HEK293 (cell line): Measurements from ENCODE around the gene STUB1.

Experiments
- BCL11A ChIP-seq: fragments of 450-650 bp; formaldehyde crosslinking; IDR thresholded peaks from 2 replicates; pipeline ENCODE4 v1.5.1; 2016; ENCODE audit warnings: low read depth, missing biosample characterization, missing genetic modification characterization
- GLIS1 ChIP-seq: fragments of 450-650 bp; formaldehyde crosslinking; IDR thresholded peaks from 2 replicates; pipeline ENCODE4 v1.5.1; 2016; ENCODE audit warnings: missing biosample characterization, missing genetic modification characterization
- MZF1 ChIP-seq: fragments of 450-650 bp; formaldehyde crosslinking; IDR thresholded peaks from 2 replicates; pipeline ENCODE4 v1.5.1; 2017; ENCODE audit warnings: missing biosample characterization, missing genetic modification characterization, borderline replicate concordance
- OVOL3 ChIP-seq: fragments of 450-650 bp; formaldehyde crosslinking; IDR thresholded peaks from 2 replicates; pipeline ENCODE4 v1.5.1; 2016; ENCODE audit warnings: missing biosample characterization, missing genetic modification characterization
- PRDM1 ChIP-seq: fragments of 450-650 bp; formaldehyde crosslinking; IDR thresholded peaks from 2 replicates; pipeline ENCODE4; 2016; ENCODE audit warnings: missing biosample characterization, missing genetic modification characterization
- REPIN1 ChIP-seq: fragments of 450-650 bp; formaldehyde crosslinking; IDR thresholded peaks from 2 replicates; pipeline ENCODE4 v1.5.1; 2017; ENCODE audit warnings: missing biosample characterization, missing genetic modification characterization, low read depth
- ZBTB20 ChIP-seq: fragments of 450-650 bp; formaldehyde crosslinking; IDR thresholded peaks from 2 replicates; pipeline ENCODE4 v1.5.1; 2016; ENCODE audit warnings: missing biosample characterization, missing genetic modification characterization
- ZFP37 ChIP-seq: fragments of 450-650 bp; formaldehyde crosslinking; IDR thresholded peaks from 2 replicates; pipeline ENCODE4 v1.5.1; 2016; ENCODE audit warnings: missing biosample characterization, missing genetic modification characterization
- ZNF211 ChIP-seq: fragments of 450-650 bp; formaldehyde crosslinking; IDR thresholded peaks from 2 replicates; pipeline ENCODE4 v1.5.1; 2016; ENCODE audit warnings: low read depth, missing biosample characterization, missing genetic modification characterization
- ZNF24 ChIP-seq: fragments of 450-650 bp; formaldehyde crosslinking; IDR thresholded peaks from 2 replicates; pipeline ENCODE4 v1.5.1; 2016; ENCODE audit warnings: missing biosample characterization, missing genetic modification characterization
- ZNF26 ChIP-seq: fragments of 450-650 bp; formaldehyde crosslinking; IDR thresholded peaks from 2 replicates; pipeline ENCODE4 v1.5.1; 2016; ENCODE audit warnings: missing biosample characterization, missing genetic modification characterization
- ZNF324 ChIP-seq: fragments of 450-650 bp; formaldehyde crosslinking; IDR thresholded peaks from 2 replicates; pipeline ENCODE4 v1.5.1; 2016; ENCODE audit warnings: missing biosample characterization, missing genetic modification characterization
- ZNF362 ChIP-seq: fragments of 450-650 bp; formaldehyde crosslinking; IDR thresholded peaks from 2 replicates; pipeline ENCODE4 v1.5.1; 2016; ENCODE audit warnings: missing biosample characterization, missing genetic modification characterization
- ZNF514 ChIP-seq: fragments of 450-650 bp; formaldehyde crosslinking; IDR thresholded peaks from 2 replicates; pipeline ENCODE4 v1.5.1; 2016; ENCODE audit warnings: missing biosample characterization, missing genetic modification characterization
- ZNF548 ChIP-seq: fragments of 450-650 bp; formaldehyde crosslinking; IDR thresholded peaks from 2 replicates; pipeline ENCODE4 v1.5.1; 2016; ENCODE audit warnings: missing biosample characterization, missing genetic modification characterization
- ZNF558 ChIP-seq: fragments of 450-650 bp; formaldehyde crosslinking; IDR thresholded peaks from 2 replicates; pipeline ENCODE4 v1.5.1; 2016; ENCODE audit warnings: missing biosample characterization, missing genetic modification characterization
- ZNF561 ChIP-seq: fragments of 450-650 bp; IDR thresholded peaks from 2 replicates; pipeline ENCODE4 v1.5.1; 2018; ENCODE audit warnings: missing biosample characterization, missing genetic modification characterization, borderline replicate concordance
- ZNF623 ChIP-seq: fragments of 450-650 bp; formaldehyde crosslinking; IDR thresholded peaks from 2 replicates; pipeline ENCODE4 v1.5.1; 2016; ENCODE audit warnings: missing biosample characterization, missing genetic modification characterization
- ZNF645 ChIP-seq: fragments of 450-650 bp; formaldehyde crosslinking; IDR thresholded peaks from 2 replicates; pipeline ENCODE4; 2016; ENCODE audit warnings: missing biosample characterization, missing genetic modification characterization
- ZNF701 ChIP-seq: fragments of 450-650 bp; formaldehyde crosslinking; IDR thresholded peaks from 2 replicates; pipeline ENCODE4 v1.5.1; 2016; ENCODE audit warnings: missing biosample characterization, missing genetic modification characterization
- ZNF768 ChIP-seq: fragments of 450-650 bp; formaldehyde crosslinking; IDR thresholded peaks from 2 replicates; pipeline ENCODE4 v1.5.1; 2018; ENCODE audit warnings: missing biosample characterization, mild to moderate bottlenecking, missing genetic modification characterization
- ZNF792 ChIP-seq: fragments of 450-650 bp; formaldehyde crosslinking; IDR thresholded peaks from 2 replicates; pipeline ENCODE4 v1.5.1; 2016; ENCODE audit warnings: missing biosample characterization, missing genetic modification characterization
- ZSCAN16 ChIP-seq: fragments of 450-650 bp; formaldehyde crosslinking; IDR thresholded peaks from 2 replicates; pipeline ENCODE4 v1.5.1; 2016; ENCODE audit warnings: missing biosample characterization, missing genetic modification characterization
- ZSCAN18 ChIP-seq: fragments of 450-650 bp; formaldehyde crosslinking; IDR thresholded peaks from 2 replicates; pipeline ENCODE4 v1.5.1; 2016; ENCODE audit warnings: missing biosample characterization, missing genetic modification characterization
- ZSCAN30 ChIP-seq: fragments of 450-650 bp; IDR thresholded peaks from 2 replicates; pipeline ENCODE4 v1.5.1; 2018; ENCODE audit warnings: missing biosample characterization, mild to moderate bottlenecking, missing genetic modification characterization, moderate library complexity
- TF ChIP-seq, protein P1 (sequence below): IDR thresholded peaks from 2 replicates; pipeline ENCODE4 v1.6.1; 2011; ENCODE audit warnings: mild to moderate bottlenecking, low read depth, low read length, borderline replicate concordance
- TF ChIP-seq, protein P2 (sequence below): fragments of 450-650 bp; formaldehyde crosslinking; IDR thresholded peaks from 2 replicates; pipeline ENCODE4 v1.5.1; 2016; ENCODE audit warnings: missing biosample characterization, missing genetic modification characterization
- TF ChIP-seq, protein P3 (sequence below): fragments of 450-650 bp; formaldehyde crosslinking; IDR thresholded peaks from 2 replicates; pipeline ENCODE4 v1.5.0; 2017; ENCODE audit warnings: missing biosample characterization, missing genetic modification characterization, borderline replicate concordance
- TF ChIP-seq, protein P4 (sequence below): fragments of 450-650 bp; formaldehyde crosslinking; IDR thresholded peaks from 2 replicates; pipeline ENCODE4 v1.5.1; 2016; ENCODE audit warnings: missing biosample characterization, missing genetic modification characterization, borderline replicate concordance

Gene STUB1

DNA sequence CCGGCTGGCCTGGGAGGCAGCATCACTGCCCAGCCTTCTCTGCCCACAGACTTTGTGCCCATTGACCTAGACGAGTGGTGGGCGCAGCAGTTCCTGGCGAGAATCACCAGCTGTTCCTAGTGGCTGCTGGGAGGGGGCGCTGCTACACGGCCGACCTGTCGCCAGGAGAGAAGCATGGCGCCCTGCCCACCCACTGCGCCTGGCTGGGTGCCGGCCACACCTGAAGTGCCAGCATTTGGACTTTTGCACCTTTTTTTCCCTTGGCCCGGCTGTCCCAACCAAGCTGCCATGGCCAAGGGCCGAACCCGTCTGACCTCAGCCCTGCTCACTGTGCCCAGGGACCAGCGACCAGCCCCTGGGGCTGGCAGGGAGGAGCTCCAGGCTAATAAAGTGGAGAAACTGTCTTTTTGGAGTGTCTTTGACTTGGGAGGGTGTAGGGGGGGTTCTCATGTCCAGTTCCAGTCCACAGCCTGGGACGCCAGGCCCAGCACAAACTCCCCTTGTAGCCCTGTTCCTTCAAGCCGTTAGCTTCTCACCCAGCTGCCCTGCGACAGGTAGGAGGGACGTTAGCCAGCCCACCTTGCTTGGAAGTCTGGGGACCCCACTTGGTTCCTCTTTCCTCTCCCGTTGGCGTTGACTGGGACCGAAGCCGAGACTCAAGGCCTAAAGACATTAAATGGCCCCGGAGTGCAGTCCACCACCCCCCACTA lies 32.0 kb upstream of the STUB1 start (continued):
- TF ChIP-seq BCL11A (tag by site-specific recombination) (peak; percentile 36; the same call in 1 of the 2 replicates), ZNF561 (tag by site-specific recombination) (no peak), ZNF24 (tag by site-specific recombination) (no peak), ZFP37 (tag by site-specific recombination) (no peak), ZNF645 (tag by site-specific recombination) (no peak), ZNF514 (tag by site-specific recombination) (no peak), REPIN1 (tag by site-specific recombination) (no peak), ZSCAN18 (tag by site-specific recombination) (no peak), PRDM1 (tag by site-specific recombination) (no peak), ZNF211 (tag by site-specific recombination) (no peak), ZBTB20 (no peak), ZNF558 (tag by site-specific recombination) (no peak), ZNF701 (no peak), ZNF26 (tag by site-specific recombination) (no peak), ZSCAN16 (tag by site-specific recombination) (no peak), ZSCAN30 (tag by site-specific recombination) (0 out of 2 replicates have a peak, but pooled peaks have one; percentile 47), ZNF768 (tag by site-specific recombination) (no peak), ZNF623 (tag by site-specific recombination) (no peak), ZNF548 (tag by site-specific recombination) (no peak), OVOL3 (no peak), ZNF324 (tag by site-specific recombination) (no peak; the same call in 1 of the 2 replicates), ZNF362 (tag by site-specific recombination) (no peak), GLIS1 (tag by site-specific recombination) (peak; percentile 74), ZNF792 (tag by site-specific recombination) (no peak), MZF1 (tag by site-specific recombination) (no peak)
- TF ChIP-seq, protein P1, sequence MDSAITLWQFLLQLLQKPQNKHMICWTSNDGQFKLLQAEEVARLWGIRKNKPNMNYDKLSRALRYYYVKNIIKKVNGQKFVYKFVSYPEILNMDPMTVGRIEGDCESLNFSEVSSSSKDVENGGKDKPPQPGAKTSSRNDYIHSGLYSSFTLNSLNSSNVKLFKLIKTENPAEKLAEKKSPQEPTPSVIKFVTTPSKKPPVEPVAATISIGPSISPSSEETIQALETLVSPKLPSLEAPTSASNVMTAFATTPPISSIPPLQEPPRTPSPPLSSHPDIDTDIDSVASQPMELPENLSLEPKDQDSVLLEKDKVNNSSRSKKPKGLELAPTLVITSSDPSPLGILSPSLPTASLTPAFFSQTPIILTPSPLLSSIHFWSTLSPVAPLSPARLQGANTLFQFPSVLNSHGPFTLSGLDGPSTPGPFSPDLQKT: no peak
- TF ChIP-seq, protein P2, sequence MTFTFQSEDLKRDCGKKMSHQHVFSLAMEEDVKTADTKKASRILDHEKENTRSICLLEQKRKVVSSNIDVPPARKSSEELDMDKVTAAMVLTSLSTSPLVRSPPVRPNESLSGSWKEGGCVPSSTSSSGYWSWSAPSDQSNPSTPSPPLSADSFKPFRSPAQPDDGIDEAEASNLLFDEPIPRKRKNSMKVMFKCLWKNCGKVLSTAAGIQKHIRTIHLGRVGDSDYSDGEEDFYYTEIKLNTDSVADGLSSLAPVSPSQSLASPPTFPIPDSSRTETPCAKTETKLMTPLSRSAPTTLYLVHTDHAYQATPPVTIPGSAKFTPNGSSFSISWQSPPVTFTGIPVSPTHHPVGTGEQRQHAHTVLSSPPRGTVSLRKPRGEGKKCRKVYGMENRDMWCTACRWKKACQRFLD (tag by site-specific recombination): no peak
- TF ChIP-seq, protein P3, sequence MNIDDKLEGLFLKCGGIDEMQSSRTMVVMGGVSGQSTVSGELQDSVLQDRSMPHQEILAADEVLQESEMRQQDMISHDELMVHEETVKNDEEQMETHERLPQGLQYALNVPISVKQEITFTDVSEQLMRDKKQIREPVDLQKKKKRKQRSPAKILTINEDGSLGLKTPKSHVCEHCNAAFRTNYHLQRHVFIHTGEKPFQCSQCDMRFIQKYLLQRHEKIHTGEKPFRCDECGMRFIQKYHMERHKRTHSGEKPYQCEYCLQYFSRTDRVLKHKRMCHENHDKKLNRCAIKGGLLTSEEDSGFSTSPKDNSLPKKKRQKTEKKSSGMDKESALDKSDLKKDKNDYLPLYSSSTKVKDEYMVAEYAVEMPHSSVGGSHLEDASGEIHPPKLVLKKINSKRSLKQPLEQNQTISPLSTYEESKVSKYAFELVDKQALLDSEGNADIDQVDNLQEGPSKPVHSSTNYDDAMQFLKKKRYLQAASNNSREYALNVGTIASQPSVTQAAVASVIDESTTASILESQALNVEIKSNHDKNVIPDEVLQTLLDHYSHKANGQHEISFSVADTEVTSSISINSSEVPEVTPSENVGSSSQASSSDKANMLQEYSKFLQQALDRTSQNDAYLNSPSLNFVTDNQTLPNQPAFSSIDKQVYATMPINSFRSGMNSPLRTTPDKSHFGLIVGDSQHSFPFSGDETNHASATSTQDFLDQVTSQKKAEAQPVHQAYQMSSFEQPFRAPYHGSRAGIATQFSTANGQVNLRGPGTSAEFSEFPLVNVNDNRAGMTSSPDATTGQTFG: no peak
- TF ChIP-seq, protein P4, sequence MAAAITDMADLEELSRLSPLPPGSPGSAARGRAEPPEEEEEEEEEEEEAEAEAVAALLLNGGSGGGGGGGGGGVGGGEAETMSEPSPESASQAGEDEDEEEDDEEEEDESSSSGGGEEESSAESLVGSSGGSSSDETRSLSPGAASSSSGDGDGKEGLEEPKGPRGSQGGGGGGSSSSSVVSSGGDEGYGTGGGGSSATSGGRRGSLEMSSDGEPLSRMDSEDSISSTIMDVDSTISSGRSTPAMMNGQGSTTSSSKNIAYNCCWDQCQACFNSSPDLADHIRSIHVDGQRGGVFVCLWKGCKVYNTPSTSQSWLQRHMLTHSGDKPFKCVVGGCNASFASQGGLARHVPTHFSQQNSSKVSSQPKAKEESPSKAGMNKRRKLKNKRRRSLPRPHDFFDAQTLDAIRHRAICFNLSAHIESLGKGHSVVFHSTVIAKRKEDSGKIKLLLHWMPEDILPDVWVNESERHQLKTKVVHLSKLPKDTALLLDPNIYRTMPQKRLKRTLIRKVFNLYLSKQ (tag by site-specific recombination): no peak
